NCI-H69 (cell line): ENCODE data around the gene COPZ2.
"Not testable (repeated sequence)": the region's sequence is repeated elsewhere in the genome, so short reads cannot be mapped to it uniquely, and the experiment has no call there.

Experiments
- DNase-seq: peaks from one replicate; lab custom pipeline; 2025; lab: John Stamatoyannopoulos, UW

Gene COPZ2

GRCh38 chr17:48055531-48056245 lies 18.1 kb upstream of the COPZ2 start:
- DNase-seq: peak; percentile 52

DNA sequence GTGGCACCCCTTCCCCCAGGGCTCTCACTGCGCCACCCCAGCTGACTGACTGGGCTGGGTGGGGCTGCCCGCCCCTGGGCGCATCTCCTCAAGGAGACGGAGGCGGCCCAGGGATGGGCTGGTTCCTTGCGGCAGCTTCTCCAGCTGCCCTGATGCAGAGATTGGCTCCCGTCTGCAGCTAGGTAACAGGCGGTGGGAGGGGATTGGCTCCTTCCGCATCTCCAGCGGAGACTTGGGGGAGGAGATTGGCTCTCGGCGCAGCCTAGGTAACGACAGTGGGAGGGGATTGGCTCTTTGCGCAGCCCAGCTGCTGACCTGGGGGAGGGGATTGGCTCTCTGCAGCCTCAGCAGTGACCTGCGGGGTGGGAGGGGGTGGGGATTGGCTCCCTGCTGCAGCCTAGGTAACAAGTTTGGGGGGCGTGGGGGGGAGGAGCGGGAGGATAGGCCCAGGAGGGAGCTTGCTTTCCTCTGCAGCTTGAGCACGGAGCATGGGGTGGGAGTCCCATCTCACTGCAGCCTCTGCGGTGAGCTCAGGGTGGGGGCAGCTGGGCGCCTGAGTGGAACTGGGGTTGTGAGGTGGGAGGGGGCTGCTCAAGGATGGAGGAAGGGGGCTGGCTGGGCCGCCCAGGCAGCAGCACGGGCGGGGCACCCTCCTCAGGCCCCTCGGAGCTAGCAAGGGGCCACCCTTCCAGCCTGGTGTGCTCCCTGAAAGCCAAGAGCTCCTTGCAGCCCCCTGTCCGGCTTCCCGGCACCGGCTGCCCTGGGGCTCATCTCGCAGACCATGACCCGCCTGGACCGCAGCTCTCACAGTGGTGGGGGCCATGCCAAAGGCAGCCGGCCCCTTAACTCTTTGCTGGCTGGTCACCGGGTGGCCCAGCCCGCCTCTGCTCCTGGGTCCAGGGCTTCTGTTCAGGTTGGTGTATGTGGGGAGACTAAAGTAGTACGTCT lies 16.9 kb upstream of the COPZ2 start:
- peak; percentile 99 for DNase-seq

GRCh38 chr17:48053758-48054237 lies 16.2 kb upstream of the COPZ2 start:
- peak; percentile 75 for DNase-seq

- peak; percentile 95 for DNase-seq
Measured at GRCh38 chr17:48052956-48053757, 15.6 kb upstream of the COPZ2 start.

DNA sequence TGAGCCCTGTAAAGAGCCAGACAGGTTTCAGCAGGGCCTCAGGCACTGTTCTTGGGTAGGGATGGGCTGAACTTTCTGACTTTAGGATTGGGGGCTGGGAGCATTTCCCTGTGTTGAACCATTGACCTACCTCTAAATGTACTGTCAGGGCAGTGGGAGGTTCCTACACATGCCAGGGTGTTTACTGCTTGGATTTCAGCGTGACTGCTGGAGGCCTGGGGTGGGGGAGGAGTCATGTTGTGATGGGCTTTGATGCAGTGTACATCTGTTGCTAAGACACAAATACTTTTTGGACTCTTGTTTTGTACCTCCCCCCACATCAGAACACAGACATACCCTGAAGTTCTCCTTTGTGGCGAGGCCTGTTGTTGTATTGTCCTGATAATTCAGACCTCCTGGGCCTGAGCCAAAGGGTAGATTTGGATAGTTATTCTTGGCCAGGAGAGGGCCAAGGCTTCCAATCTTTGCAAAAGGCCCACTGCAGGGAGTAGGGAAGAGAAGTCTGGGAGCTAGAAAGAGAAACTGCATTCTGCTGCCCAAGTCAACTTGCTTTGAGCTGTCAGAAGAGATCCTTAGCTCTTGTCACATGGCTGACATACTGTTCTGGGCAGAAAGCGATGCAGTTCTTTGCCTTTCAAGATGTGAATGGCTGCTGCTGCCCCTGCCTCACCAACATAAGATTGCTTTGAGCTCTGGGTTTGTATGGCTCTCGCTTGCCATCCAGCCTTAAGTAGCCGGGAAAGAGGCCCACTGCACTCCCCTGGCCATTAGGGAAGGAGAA lies 14.3 kb upstream of the COPZ2 start:
- peak; percentile 71 for DNase-seq

- DNase-seq: peak; percentile 17
Measured at GRCh38 chr17:48051283-48051682, 13.7 kb upstream of the COPZ2 start.

GRCh38 chr17:48048384-48049126 lies 11.0 kb upstream of the COPZ2 start:
- peak; percentile 93 for DNase-seq

- DNase-seq: peak; percentile 100
Measured at GRCh38 chr17:48047741-48048383, 10.3 kb upstream of the COPZ2 start, which contains the start of gene NFE2L1. TSS of gene NFE2L1 (plus strand) at chr17:48048359. CDS start at chr17:48051119, 2,760 bp downstream.

GRCh38 chr17:48047113-48047740 lies 9.6 kb upstream of the COPZ2 start:
- DNase-seq: peak; percentile 51

- DNase-seq: no peak
Measured at GRCh38 chr17:48046296-48046695, 8.7 kb upstream of the COPZ2 start.

GRCh38 chr17:48045316-48046001 lies 7.9 kb upstream of the COPZ2 start:
- DNase-seq: peak; percentile 40

GRCh38 chr17:48044851-48045250 lies 7.3 kb upstream of the COPZ2 start:
- DNase-seq: no peak

- peak; percentile 62 for DNase-seq
Measured at GRCh38 chr17:48043176-48043575, 5.6 kb upstream of the COPZ2 start.

DNA sequence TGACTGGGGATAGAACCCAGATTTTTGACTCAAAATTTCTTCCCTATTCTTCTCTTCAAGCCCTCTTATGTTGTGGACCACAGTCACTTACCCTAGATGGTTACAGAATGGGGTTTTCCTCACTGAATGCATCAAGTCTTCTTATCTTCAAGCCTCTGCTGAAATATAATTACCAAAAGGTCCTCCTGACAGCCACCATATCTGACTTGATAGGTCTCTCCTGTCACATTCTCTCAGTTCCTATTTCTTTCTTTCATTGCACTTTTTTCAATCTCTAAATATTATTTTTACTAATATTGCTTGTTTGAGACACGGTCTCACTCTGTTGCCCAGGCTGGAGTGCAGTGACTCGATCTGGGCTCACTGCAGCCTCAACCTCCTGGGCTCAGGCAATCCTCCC lies 1.1 kb upstream of the COPZ2 start:
- DNase-seq: no peak

GRCh38 chr17:48037838-48038323 lies 284 bp upstream of the COPZ2 start:
- peak; percentile 53 for DNase-seq

DNA sequence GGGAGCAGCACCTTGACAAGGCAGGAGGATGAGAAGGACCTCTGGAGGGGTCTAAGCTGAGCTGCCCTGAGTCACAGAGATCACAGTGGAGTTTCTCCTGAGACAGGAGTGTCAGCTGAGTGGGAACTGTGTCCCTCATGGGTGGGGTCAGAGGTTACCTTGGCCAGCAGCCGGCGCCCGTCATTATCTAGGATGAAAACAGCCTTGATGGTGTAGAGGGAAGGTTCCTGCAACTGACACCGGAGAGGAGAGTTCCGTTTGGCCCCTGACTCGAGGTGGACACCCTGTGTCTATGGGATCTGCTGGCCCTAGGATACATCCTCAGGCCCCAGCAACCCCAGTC lies 933 bp downstream of the COPZ2 start:
- DNase-seq: no peak

- DNase-seq: not testable (repeated sequence)
Measured at GRCh38 chr17:48034734-48035133, 2.9 kb downstream of the COPZ2 start.

- no peak for DNase-seq
Measured at GRCh38 chr17:48031966-48032365, 5.6 kb downstream of the COPZ2 start.

GRCh38 chr17:48030531-48030930 lies 7.1 kb downstream of the COPZ2 start:
- no peak for DNase-seq
